Smooth muscle cell (in vitro differentiated cells): ENCODE measurements around the gene ECEL1. TPM values are rescaled to one million over a fixed set of nuclear protein-coding genes. Genes with fewer than 3 reads are reported as not detected.

Experiments used
- DNase-seq: peaks from one replicate; lab custom pipeline; 2025; ENCODE audit not compliant: unreplicated experiment; lab: John Stamatoyannopoulos, UW
- H2AFZ ChIP-seq: fragments of 200-600 bp; sonication (generic); 2 replicates; pipeline ENCODE4 v1.6.0; 2016; ENCODE audit warnings: antibody characterized with exemption, low read depth, mild to moderate bottlenecking
- H3F3A ChIP-seq: fragments of 200-600 bp; sonication (generic); 2 replicates; pipeline ENCODE4 v1.6.0; 2017; ENCODE audit warnings: antibody characterized with exemption, low read depth
- H3K27ac ChIP-seq: fragments of 200-600 bp; sonication (generic); 2 replicates; pipeline ENCODE4 v1.5.1; 2016; ENCODE audit warnings: low read depth, mild to moderate bottlenecking
- H3K27me3 ChIP-seq: fragments of 200-600 bp; sonication (generic); 2 replicates; pipeline ENCODE4 v1.6.1; 2016; ENCODE audit warnings: low read depth, mild to moderate bottlenecking
- H3K36me3 ChIP-seq: fragments of 200-600 bp; sonication (generic); 2 replicates; pipeline ENCODE4 v1.5.1; 2016; ENCODE audit warnings: low read depth
- H3K4me1 ChIP-seq: fragments of 200-600 bp; sonication (generic); 2 replicates; pipeline ENCODE4 v1.5.1; 2016; ENCODE audit warnings: low read depth
- H3K4me2 ChIP-seq: fragments of 200-600 bp; sonication (generic); 2 replicates; pipeline ENCODE4 v1.6.0; 2016; ENCODE audit warnings: mild to moderate bottlenecking
- H3K4me3 ChIP-seq: fragments of 200-600 bp; sonication (generic); 2 replicates; pipeline ENCODE4 v1.5.1; 2016; ENCODE audit warnings: mild to moderate bottlenecking
- H3K79me2 ChIP-seq: fragments of 200-600 bp; sonication (generic); 2 replicates; pipeline ENCODE4 v1.6.0; 2016; ENCODE audit warnings: low read depth, mild to moderate bottlenecking
- H3K9ac ChIP-seq: fragments of 200-600 bp; sonication (generic); 2 replicates; pipeline ENCODE4 v1.6.0; 2016; ENCODE audit warnings: low read depth
- H3K9me3 ChIP-seq: fragments of 200-600 bp; sonication (generic); replicated peaks from 2 replicates; pipeline ENCODE4 v1.5.1; 2016; ENCODE audit warnings: low read depth
- H4K20me1 ChIP-seq: fragments of 200-600 bp; sonication (generic); 2 replicates; pipeline ENCODE4 v1.6.0; 2016; ENCODE audit warnings: low read depth
- CTCF ChIP-seq: fragments of 200-600 bp; sonication (generic); IDR thresholded peaks from 2 replicates; pipeline ENCODE4 v1.5.1; 2017; ENCODE audit warnings: borderline replicate concordance, mild to moderate bottlenecking, antibody characterized with exemption; ENCODE audit not compliant: insufficient read depth, poor library complexity, severe bottlenecking
- WGBS: methylation state at CpG from one replicate; pipeline ENCODE4 v1.1.7; 2016; ENCODE audit warnings: low lambda C conversion rate; 5-methylcytosine and 5-hydroxymethylcytosine counted together
- polyA plus RNA-seq: library from polyadenylated mRNA; unstranded; fragments of >200 nt; fragmentation: Nextera tagmentation; extraction: Ambion mirVana; gene quantifications from 2 replicates; pipeline ENCODE4 v1.2.1, GENCODE V29; 2016
- total RNA-seq: library from RNA; depleted of rRNA; stranded (reverse); fragments of >200 nt; gene quantifications from 2 replicates; pipeline ENCODE4 v1.2.3, GENCODE V29; 2014

Gene ECEL1
- total and polyA plus RNA-seq, 2 experiments from 2014 or later, result not detected

GRCh38 chr2:232519581-232520438 is 32.2 kb upstream of the ECEL1 start, which contains the start of gene PRSS56:
Gene PRSS56 (plus strand): TSS chr2:232520388. CDS start chr2:232520599, 211 bp downstream.
- 70% methylated on average over 11 of the region's 19 CpGs for WGBS
- Histone ChIP-seq H3K4me3 (no peak within 1 kb of the TSS), H3K9ac (no peak within 1 kb of the TSS), H2AFZ (no peak within 1 kb of the TSS), H3K36me3 (no peaks in the 10 kb centered on the region), H3K4me1 (no peaks in the 10 kb centered on the region), H3F3A (no peaks in the 10 kb centered on the region), H3K4me2 (no peak within 1 kb of the TSS), H3K27ac (no peak within 1 kb of the TSS), H4K20me1 (no peaks in the 10 kb centered on the region), H3K79me2 (no peaks in the 10 kb centered on the region), H3K27me3 (peaks cover 48% of the 10 kb centered on the region), H3K9me3 (no peaks in the 10 kb centered on the region)
- DNase-seq, result no peak
- no peak for TF ChIP-seq CTCF

- H2AFZ ChIP-seq, result no peak overlapping the region
- H3K9ac ChIP-seq, result no peak overlapping the region
- no peaks in the 10 kb centered on the region for H3K36me3 ChIP-seq
- TF ChIP-seq CTCF, result no peak
- no peaks in the 10 kb centered on the region for H3K4me1 ChIP-seq
- no peaks in the 10 kb centered on the region for H3K9me3 ChIP-seq
- DNase-seq, result no peak
- H3K4me3 ChIP-seq, result no peak overlapping the region
- no peaks in the 10 kb centered on the region for H3F3A ChIP-seq
- H3K4me2 ChIP-seq, result no peak overlapping the region
- no peaks in the 10 kb centered on the region for H3K79me2 ChIP-seq
- H4K20me1 ChIP-seq, result no peaks in the 10 kb centered on the region
- no peak overlapping the region for H3K27ac ChIP-seq
- peaks cover 41% of the 10 kb centered on the region for H3K27me3 ChIP-seq
- 59% methylated on average over 6 of the region's 6 CpGs for WGBS
Measured at GRCh38 chr2:232518844-232519243, 31.2 kb upstream of the ECEL1 start.

- no peak overlapping the region for H3K4me3 ChIP-seq
- H4K20me1 ChIP-seq, result no peaks in the 10 kb centered on the region
- no peak overlapping the region for H3K9ac ChIP-seq
- H3F3A ChIP-seq, result no peaks in the 10 kb centered on the region
- H3K4me1 ChIP-seq, result no peaks in the 10 kb centered on the region
- H3K27ac ChIP-seq, result no peak overlapping the region
- H3K9me3 ChIP-seq, result no peaks in the 10 kb centered on the region
- no peak overlapping the region for H3K4me2 ChIP-seq
- peaks cover 31% of the 10 kb centered on the region for H3K27me3 ChIP-seq
- DNase-seq, result no peak
- H3K36me3 ChIP-seq, result no peaks in the 10 kb centered on the region
- H2AFZ ChIP-seq, result no peak overlapping the region
- TF ChIP-seq CTCF, result no peak
- 72% methylated on average over 3 of the region's 3 CpGs for WGBS
- no peaks in the 10 kb centered on the region for H3K79me2 ChIP-seq
Measured at GRCh38 chr2:232516551-232516950, 28.9 kb upstream of the ECEL1 start.
